Stimulated activated CD4-positive, alpha-beta T cell treated with anti-CD3 and anti-CD28 coated beads, Interleukin-2, amount 100 ng/mL, for 4 hours (primary cell): ENCODE measurements around the gene WDR27.

Experiments used
- DNase-seq: peaks from one replicate; pipeline ENCODE4 v3.0.0-alpha.2; 2020; ENCODE audit warnings: low read depth

WDR27 gene

GRCh38 chr6:169592558-169592957 is 109.3 kb downstream of the WDR27 start:
- DNase-seq, result no peak

- DNase-seq, result no peak
Measured at GRCh38 chr6:169591616-169592015, 110.2 kb downstream of the WDR27 start.

- DNase-seq, result no peak
Measured at GRCh38 chr6:169590376-169590939, 111.4 kb downstream of the WDR27 start.

- DNase-seq, result no peak
Measured at GRCh38 chr6:169589699-169590257, 112.1 kb downstream of the WDR27 start.

- no peak for DNase-seq
Measured at GRCh38 chr6:169589293-169589692, 112.5 kb downstream of the WDR27 start.

GRCh38 chr6:169587975-169588374 is 113.9 kb downstream of the WDR27 start:
- no peak for DNase-seq

- no peak for DNase-seq
Measured at GRCh38 chr6:169583886-169584541, 117.8 kb downstream of the WDR27 start.

- no peak for DNase-seq
Measured at GRCh38 chr6:169579407-169580111, 122.3 kb downstream of the WDR27 start.

- DNase-seq, result no peak
Measured at GRCh38 chr6:169577974-169578373, 123.9 kb downstream of the WDR27 start.

- DNase-seq, result no peak
Measured at GRCh38 chr6:169577236-169577635, 124.6 kb downstream of the WDR27 start.

- DNase-seq, result no peak
Measured at GRCh38 chr6:169575821-169576220, 126.0 kb downstream of the WDR27 start.

GRCh38 chr6:169575365-169575764 is 126.5 kb downstream of the WDR27 start:
- DNase-seq, result no peak

GRCh38 chr6:169574420-169574819 is 127.4 kb downstream of the WDR27 start:
- no peak for DNase-seq

GRCh38 chr6:169573883-169574282 is 127.9 kb downstream of the WDR27 start:
- no peak for DNase-seq

- no peak for DNase-seq
Measured at GRCh38 chr6:169571123-169571962, 130.5 kb downstream of the WDR27 start.

- no peak for DNase-seq
Measured at GRCh38 chr6:169568314-169569087, 133.3 kb downstream of the WDR27 start.

- no peak for DNase-seq
Measured at GRCh38 chr6:169567819-169568218, 134.0 kb downstream of the WDR27 start.

GRCh38 chr6:169566961-169567750 is 134.7 kb downstream of the WDR27 start:
- no peak for DNase-seq

- no peak for DNase-seq
Measured at GRCh38 chr6:169566319-169566718, 135.5 kb downstream of the WDR27 start.

- no peak for DNase-seq
Measured at GRCh38 chr6:169564453-169565240, 137.2 kb downstream of the WDR27 start.
